CD1c-positive myeloid dendritic cell (primary cell): ENCODE data around the gene CFD.
"Not testable (repeated sequence)": the region's sequence is repeated elsewhere in the genome, so short reads cannot be mapped to it uniquely, and the experiment has no call there.

Experiments used
- DNase-seq: peaks from one replicate; pipeline ENCODE4 v3.0.0-alpha.2; 2016; ENCODE audit errors: extremely low spot score

CFD gene

DNA sequence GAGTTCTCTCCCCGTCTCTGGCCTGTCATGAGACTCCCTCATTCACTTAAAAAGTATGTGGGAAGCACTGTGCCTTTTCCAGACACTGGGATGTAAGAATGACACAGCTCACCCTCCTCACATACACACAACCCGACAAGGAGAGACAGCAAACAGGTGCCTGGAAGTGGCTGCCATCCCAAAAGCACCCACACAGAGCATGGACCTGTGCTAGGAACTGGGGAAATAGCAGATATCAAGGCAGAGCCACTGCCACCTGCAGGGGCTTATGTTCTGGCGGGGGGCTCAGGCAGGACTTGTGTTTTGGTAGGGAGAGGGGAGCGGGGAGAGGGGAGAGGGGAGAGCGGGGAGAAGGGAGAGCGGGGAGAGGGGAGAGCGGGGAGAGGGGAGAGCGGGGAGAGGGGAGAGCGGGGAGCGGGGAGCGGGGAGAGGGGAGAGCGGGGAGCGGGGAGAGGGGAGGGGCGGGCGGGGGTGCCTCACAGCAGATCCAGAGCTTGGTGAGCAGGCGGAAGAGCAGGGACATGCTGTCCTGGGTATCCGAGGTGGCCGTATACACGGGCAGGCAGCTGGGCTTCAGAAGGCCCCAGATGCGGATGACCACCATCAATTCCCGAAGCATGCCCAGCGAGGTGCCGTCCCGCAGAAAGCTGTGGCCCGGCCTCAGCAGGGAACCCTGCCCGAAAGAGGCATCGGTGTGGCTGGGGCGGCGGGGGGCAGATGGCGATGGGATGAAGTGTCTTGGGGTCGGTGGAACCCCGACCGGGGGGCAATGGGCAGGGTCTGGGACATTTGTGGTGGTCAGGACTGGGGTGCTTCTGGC is 12.2 kb downstream of the CFD start:
- no peak for DNase-seq

DNA sequence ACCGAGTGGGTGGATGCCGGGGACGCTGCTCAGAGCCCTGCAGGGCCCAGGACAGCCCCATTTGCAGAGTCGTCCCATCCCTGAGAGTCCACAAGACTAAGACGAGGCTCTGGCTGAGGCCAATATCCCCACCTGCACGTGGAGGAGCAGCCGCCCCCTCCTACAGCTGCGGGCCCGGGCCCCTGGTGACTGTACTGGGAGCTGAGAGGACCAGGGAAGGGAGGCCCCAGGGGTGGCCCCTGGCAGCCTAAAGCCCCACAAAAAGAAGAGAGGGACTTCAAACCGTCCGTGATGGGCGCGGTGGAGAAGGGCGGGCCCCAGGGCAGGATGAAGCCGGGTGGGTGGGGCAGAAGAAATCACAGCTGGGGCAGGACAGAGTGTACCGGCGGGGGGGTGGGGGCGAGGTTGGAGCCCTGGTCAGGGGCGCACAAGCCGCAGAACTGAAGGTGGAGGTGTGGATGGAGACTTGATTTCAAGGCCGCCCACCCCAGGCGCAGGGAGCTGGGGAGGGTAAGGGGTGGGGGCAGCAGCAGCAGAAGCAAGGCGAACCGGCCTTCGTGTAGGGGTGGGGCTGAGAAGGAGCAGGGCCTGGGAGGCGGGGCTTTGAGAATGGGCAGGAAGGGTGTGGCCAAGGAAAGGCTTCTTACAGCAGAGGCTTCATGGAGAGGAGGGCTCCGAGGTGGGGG is 12.9 kb downstream of the CFD start:
- peak; percentile 76 for DNase-seq

DNA sequence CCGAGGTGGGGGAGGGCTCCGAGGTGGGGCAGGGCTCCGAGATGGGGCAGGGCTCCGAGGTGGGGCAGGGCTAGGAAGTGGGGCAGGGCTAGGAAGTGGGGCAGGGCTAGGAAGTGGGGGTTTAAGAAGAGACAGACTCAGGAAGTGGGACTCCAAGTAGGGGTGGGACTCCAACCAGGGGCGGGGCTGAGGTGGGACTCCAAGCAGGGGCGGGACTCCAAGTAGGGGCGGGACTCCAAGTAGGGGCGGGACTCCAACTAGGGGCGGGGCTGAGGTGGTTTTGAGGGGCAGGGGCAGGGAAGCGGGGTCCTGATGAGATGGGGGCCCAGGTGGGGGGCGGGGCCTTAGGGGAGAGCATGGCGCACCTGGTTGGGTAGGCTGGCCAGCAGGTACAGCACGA is 13.6 kb downstream of the CFD start:
- peak; percentile 68 for DNase-seq

DNA sequence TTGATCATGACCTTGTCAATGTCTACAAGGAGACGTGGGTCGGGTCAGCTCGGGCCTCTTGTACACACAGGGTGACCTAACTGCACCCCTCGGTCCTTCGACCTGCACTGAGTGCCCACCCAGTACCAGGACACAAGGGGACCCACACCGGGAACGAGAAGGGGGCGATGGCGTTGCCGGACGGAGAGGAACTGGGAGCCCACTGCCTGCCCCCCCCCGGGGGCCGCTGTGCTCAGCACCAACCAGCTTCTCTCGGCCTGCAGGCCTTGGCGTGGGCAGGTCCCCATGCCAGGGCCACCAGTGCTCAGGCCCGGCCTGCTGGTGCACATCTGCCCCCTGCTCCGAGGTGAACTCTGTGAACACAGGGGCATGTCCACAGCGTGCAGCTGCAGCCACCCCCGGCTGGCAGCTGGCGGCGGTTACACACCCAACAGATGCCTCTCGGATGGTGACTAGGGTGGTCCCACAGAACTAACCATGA is 14.1 kb downstream of the CFD start:
- DNase-seq, result no peak

DNA sequence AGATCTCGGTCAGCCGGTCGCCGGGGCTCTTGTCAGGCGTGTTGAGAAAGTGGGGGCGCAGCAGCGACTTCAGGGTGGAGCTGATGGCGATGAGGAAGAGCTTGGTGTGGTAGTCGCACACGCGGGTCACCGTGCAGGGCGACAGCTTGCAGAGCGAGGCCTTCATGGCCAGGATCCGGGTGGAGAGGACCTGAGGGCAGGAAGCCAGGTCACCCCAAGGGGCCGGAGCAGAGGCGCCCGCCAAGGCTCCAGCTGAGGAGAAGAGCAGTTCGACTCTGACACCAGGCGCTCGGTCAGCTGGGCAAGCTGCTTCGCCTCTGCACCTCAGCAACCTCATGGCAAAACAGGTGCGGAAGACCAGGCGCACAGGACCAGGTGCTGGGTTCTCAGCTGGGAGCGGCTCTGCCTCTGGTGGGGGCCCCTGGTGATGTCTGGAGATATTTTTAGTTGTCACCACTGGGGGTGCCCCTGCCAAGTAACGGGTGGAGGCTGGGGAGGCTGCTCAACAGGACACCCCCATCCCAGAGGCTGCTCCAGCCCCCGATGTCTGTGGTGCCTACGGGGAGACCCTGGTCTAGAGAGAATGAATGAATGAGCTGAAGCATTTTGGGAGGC is 15.9 kb downstream of the CFD start:
- no peak for DNase-seq

DNA sequence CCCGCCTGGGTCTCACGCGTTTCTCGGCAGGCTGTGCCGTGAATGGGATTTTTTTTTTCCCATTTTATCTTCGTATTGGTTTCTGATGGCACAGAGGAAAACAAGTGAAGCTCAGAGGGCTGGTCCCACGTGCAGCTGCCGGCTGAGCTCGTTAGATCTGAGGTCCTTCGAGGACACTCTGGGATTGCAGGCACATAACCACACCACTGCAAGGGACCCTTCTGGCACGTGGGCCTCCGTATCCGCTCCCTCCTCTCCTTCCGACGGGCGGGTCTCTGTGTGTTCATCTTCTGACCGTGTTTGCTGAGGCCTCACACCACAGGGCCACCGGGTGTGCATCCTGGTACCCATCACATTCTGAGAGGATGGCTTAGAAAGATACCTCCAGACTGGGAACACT is 16.6 kb downstream of the CFD start:
- no peak for DNase-seq

DNA sequence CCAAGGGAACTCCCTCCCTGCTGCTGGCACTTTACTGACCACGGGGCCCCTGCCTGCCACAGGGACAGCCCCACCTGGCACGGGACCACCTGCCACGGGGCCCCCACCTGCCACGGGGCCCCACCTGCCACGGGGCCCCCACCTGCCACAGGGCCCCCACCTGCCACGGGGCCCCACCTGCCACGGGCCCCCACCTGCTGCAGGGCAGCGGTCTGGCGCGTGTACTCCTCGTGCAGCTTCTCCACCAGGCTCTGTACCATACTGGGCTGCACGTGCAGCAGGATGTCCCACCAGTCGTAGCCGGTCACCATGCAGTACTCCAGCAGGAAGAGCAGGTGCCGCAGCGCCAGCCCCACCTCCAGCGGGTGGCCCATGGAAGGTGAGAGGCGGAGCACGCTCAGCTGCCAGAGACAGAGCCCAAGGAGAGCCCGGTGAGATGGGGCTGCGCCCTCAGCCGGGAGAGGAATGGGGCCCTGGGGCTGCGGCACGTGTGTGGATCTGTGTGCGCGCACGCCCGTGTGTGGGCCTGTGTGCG is 17.4 kb downstream of the CFD start:
- no peak for DNase-seq

DNA sequence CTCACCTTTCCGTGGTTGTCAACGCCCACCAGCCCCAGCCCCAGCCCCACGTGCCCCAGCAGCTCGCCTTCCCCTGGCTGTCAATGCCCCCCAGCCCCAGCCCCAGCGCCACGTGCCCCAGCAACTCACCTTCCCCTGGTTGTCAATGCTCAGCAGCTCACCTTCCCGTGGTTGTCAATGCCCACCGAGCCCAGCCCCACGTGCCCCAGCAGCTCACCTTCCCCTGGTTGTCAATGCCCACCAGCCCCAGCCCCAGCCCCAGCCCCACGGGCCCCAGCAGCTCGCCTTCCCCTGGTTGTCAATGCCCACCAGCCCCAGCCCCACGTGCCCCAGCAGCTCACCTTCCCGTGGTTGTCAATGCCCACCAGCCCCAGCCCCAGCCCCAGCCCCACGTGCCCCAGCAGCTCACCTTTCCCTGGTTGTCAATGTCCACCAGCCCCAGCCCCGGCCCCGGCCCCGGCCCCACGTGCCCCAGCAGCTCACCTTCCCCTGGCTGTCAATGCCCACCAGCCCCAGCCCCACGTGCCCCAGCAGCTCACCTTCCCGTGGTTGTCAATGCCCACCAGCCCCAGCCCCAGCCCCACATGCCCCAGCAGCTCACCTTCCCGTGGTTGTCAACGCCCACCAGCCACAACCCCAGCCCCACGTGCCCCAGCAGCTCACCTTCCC is 18.7 kb downstream of the CFD start:
- DNase-seq, result not testable (repeated sequence)

DNA sequence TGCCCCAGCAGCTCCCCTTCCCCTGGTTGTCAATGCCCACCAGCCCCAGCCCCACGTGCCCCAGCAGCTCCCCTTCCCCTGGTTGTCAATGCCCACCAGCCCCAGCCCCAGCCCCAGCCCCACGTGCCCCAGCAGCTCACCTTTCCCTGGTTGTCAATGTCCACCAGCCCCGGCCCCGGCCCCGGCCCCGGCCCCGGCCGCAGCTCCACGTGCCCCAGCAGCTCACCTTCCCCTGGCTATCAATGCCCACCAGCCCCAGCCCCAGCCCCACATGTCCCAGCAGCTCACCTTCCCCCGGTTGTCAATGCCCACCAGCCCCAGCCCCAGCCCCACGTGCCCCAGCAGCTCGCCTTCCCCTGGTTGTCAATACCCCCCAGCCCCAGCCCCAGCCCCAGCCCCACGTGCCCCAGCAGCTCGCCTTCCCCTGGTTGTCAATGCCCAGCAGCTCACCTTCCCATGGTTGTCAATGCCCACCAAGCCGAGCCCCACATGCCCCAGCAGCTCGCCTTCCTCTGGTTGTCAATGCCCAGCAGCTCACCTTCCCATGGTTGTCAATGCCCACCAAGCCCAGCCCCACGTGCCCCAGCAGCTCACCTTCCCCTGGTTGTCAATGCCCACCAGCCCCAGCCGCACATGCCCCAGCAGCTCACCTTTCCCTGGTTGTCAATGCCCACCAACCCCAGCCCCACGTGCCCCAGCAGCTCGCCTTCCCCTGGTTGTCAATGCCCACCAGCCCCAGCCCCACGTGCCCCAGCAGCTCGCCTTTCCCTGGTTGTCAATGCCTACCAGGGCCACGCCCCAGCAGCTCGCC is 19.5 kb downstream of the CFD start:
- not testable (repeated sequence) for DNase-seq

DNA sequence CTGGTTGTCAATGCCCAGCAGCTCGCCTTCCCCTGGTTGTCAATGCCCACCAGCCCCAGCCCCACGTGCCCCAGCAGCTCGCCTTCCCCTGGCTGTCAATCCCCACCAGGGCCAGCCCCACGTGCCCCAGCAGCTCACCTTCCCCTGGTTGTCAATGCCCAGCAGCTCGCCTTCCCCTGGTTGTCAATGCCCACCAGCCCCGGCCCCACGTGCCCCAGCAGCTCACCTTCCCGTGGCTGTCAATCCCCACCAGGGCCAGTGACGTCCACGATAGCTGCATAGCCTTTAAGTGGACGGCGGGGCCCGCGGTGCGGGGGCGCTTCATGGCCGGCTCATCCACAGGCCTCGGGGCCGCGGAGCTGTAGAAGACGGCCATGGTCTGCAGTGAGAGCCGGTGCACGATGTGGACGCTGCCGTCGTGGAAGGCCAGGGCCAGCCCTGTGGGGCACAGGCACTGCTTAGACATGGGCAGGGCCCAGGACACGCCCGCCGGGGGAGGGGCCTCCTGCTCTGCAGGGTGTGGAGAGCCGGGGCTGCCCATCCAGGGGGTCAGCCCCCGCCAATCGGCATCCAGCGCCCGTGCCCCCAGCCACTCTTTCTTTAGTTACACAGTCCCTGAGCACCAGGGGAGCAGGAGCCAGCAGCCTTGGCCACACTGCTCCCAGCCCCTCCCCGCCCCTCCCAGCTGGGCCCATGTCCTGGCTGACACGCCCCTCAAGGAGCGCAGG is 20.4 kb downstream of the CFD start:
- no peak for DNase-seq

DNA sequence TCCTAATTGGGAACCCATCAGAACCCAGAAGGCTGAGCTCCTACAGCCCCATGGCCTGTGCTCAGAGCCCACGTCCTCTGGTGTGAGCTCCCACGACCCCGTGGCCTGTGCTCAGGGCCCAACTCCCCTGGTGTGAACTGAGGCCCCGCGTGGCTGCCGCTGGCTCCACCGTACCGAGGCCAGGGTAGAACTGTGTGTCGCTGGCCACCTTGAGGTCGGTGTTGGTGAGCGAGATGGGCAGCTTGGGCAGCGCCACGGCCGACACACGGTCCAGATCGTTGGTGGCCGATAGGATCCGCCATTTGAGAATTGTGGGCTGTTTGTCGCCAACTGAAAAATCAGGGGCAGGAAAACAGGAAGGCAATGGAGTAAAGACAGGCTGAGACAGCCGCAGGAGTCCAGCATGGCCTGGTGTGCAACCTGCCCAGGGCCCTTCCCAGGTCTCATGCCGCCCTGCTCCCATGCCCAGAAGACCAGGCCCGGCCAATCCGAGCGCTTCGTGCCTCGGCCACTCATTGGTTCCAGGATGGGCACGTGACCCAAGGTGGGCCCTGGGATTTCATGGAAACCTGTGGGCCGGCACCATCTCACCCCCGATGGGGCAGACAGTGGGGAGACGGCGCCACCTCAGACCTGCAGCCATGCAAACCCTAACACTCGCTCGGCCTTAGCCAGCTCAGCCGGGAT is 22.1 kb downstream of the CFD start:
- DNase-seq, result no peak

DNA sequence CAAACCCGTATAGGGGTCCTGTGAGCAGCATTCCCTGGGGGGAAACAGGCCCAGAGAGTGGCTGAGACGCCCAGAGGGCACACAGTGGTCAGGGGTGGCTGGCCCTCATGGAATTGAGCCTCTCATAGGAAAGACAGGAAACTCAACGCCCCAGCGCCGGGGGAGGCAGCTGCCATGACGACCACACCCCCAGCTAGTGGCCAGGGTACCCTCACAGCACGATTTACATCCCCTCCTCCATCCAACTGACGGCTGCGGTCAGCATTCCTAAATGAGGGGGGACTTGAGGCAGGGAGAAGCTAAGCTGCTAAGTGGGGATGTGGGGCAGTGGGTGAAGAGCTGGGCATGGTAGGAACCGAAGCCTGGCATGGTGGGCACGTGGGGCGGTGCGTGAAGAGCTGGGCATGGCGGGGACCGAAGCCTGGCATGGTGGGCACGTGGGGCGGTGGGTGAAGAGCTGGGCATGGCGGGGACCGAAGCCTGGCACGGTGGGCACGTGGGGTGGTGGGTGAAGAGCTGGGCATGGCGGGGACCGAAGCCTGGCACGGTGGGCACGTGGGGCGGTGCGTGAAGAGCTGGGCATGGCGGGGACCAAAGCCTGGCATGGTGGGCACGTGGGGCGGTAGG is 23.5 kb downstream of the CFD start:
- DNase-seq, result no peak

DNA sequence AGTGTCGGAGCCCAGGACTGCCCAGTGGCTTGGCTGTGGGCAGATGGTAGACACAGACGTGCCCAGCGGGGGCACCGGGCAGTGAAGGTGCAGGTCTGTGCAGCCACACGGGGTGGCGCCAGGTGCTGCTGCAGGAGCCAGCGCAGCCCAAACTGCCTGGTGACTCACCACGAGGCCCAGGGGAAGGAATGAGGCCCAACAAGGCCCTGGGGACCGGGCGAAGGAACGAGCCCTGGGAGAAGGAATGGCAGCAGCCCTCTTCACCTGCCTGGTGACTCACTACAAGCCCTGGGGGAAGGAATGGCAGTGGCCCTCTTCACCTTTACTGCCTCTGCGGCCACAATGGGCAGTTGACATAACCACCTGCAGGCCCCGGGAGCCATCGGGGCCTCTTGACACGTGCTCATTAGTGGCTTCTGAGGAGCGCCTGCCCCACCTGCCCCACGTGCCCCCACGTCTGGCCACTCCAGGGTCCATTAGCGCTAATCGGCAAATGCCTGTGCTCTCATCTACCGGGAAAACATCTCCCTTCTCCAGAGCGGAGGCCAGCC is 24.3 kb downstream of the CFD start:
- DNase-seq, result no peak

DNA sequence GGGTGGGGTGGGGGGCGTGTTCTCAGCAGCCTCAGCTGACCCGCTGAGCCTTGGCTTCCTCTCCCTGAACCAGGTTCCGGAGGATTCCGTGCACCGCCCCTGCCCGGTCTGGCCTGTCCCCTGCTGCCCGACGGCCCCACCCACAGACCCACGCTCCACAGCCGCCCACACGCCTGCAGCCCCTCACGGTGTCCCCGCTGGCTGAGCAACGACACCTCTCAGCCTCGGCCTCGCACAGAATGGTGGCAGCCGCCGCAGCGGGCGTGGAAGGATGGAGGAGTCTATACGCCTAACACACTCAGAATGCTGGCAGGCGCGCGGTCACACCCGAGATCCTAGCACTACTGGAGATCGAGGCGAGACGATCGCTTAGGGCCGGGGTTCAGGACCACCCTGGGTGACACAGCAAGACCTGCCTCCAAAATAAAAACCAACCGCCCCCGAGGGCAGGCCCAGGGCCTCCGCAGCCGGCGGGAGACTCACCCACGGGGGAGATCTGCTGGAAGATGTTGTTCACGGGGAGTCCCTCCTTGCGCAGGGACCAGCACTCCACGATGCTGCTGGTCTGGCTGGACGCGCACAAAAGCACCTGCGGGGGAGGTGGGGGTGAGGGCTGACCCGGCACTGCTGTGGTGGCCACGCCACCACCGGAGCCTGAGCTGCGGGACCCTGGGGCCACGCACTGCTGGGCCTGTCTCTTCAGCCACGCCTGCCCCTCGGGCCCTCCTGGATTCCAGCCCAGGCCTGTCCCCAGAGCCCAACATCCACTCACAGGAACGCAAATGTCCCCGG is 25.2 kb downstream of the CFD start:
- no peak for DNase-seq

DNA sequence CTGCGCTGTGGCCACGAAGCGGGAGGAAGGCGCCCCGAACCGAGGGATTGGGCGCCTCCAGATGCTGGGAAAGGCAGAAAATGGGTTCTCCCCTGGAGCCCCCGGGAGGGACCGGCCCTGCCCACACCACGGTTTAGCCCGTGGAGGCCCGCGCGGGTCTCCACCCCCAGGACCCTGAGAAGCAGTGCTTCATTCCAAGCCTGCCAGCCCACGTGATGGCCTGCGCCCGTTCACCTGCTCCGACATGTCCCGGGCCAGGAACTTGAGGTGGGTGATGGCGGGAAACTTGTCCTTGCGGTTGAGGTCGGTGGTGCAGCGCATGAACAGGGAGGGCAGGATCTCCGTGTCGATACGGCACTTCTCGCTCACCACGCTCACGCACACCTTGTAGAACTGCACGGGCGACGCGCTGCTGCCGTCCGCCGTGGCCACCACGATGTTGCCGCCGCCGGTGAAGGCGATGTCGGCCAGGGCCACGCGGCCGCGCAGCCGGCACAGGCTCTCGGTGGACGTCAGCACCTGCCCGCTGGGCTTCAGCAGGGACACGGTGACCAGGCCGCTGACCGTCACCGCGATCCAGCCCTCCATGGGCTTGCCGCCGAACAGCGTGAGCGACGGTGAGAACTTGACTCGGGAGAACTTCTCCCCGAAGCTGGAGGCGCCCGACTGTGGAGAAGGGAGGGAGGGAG is 26.2 kb downstream of the CFD start:
- DNase-seq, result no peak

DNA sequence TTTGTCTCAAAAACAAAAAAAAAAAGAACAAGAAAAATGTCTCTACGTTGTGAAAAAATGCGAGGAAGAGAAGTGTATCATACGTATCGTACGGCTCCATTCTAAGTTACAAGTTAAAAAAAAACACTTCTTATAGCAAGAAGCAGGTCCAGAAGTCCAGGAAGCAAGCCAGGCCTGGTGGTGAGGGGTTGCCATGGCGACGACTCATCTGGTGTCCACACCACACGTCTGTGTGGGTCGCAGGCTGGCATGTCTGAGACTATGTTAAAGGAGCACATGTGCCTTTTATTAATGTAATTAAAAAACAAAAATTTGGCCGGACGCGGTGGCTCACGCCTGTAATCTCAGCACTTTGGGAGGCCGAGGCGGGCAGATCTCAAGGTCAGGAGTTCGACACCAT is 27.6 kb downstream of the CFD start:
- no peak for DNase-seq

DNA sequence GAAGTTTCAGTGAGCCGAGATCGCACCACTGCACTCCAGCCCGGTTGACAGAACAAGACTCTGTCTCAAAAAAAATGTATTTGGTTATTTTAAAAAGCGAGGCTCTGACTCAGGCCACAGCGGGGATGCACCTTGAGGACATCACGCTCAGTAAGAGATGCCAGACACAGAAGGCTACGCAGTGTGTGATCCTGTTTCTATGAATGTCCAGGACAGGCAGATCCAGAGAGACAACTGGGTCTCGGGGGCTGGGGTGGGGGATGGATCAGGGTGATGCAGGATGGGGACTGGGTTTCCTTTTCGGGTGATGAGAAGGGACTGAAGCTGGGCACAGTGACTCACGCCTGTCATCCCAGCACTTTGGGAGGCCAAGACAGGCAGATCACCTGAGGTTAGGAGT is 28.1 kb downstream of the CFD start:
- DNase-seq, result no peak
